Prostate gland (tissue), 2 donors: ENCODE data around the gene TBRG1. TPM values are rescaled to one million over a fixed set of nuclear protein-coding genes. Genes with fewer than 3 reads are reported as not detected.

Experiments used
- DNase-seq: peaks from one replicate; pipeline ENCODE4 v3.0.0-alpha.2; 2019; ENCODE audit warnings: low spot score
- H3K27ac ChIP-seq, 2 donors: fragments of 200-600 bp; sonication (generic); 2 replicates each; pipeline ENCODE4 v1.5.1; 2017 to 2019
- H3K27me3 ChIP-seq: fragments of 200-600 bp; sonication (generic); replicated peaks from 2 replicates; pipeline ENCODE4 v1.5.1; 2019; ENCODE audit not compliant: insufficient read depth
- H3K36me3 ChIP-seq, 2 donors: fragments of 200-600 bp; sonication (generic); 1 replicate in 1 of 2; 2 replicates in 1 of 2; pipeline versions ENCODE4 v1.5.1 to v1.8.1; 2017 to 2019
- H3K4me1 ChIP-seq: fragments of 200-600 bp; sonication (generic); replicated peaks from 2 replicates; pipeline ENCODE4 v1.5.1; 2019
- H3K4me3 ChIP-seq, 2 donors: fragments of 200-600 bp; sonication (generic); 2 replicates each; pipeline ENCODE4 v1.5.1; 2017 to 2019
- H3K9me3 ChIP-seq: fragments of 200-600 bp; sonication (generic); 2 replicates; pipeline ENCODE4 v1.5.1; 2017
- CTCF ChIP-seq, 4 experiments: fragments of 200-600 bp in 2 of 4; fragments of 450-650 bp in 2 of 4; sonication (generic) in 2 of 4; IDR thresholded peaks; 1 replicate in 3 of 4; 2 replicates in 1 of 4; pipeline ENCODE4 v1.5.1; 2016 to 2019; ENCODE audit warnings: antibody characterized with exemption in 4 of 4, mild to moderate bottlenecking in 2 of 4, moderate library complexity in 2 of 4
- POLR2A ChIP-seq: fragments of 450-650 bp; IDR thresholded peaks from one replicate; pipeline ENCODE4 v1.6.1; 2016; ENCODE audit warnings: antibody characterized with exemption, mild to moderate bottlenecking
- POLR2AphosphoS5 ChIP-seq: sonication (generic); formaldehyde crosslinking; IDR thresholded peaks from one replicate; pipeline ENCODE4 v1.6.1; 2017; ENCODE audit warnings: antibody characterized with exemption
- WGBS: methylation state at CpG from one replicate; pipeline ENCODE4 v1.1.5; 2018; 5-methylcytosine and 5-hydroxymethylcytosine counted together
- intact Hi-C: fragments of 100-400 bp; cut with DNase I; formaldehyde crosslinking; loops from one replicate; pipeline ENCODE4 v1.14.2; 2022
- total RNA-seq, 2 donors: library from RNA; depleted of rRNA; stranded (reverse); fragments of >200 nt; gene quantifications; one replicate each; pipeline ENCODE4 v1.1.0, GENCODE V29; 2016

Gene TBRG1
- total RNA-seq, 2 donors from 2014 or later: 30.8 to 33.8 TPM

GRCh38 chr11:124663861-124664260 is 41.2 kb downstream of the TBRG1 start:
- H3K36me3 ChIP-seq: no peaks in the 10 kb centered on the region
- H3K27me3 ChIP-seq: no peaks in the 10 kb centered on the region
- no peak for DNase-seq
- H3K9me3 ChIP-seq: no peaks in the 10 kb centered on the region
- H3K27ac ChIP-seq: no peak overlapping the region
- no peaks in the 10 kb centered on the region for H3K4me1 ChIP-seq
- TF ChIP-seq CTCF (IDR thresholded peaks at IDR 0.05) (no peak), POLR2AphosphoS5 (no peak)
- intact Hi-C loops: no loop called here
- H3K4me3 ChIP-seq: no peak overlapping the region
- WGBS: 95% methylated on average over 2 of the region's 2 CpGs

- Histone ChIP-seq H3K9me3 (no peaks in the 10 kb centered on the region), H3K4me3 (no peak overlapping the region), H3K4me1 (no peaks in the 10 kb centered on the region), H3K27ac (no peak overlapping the region), H3K27me3 (no peaks in the 10 kb centered on the region), H3K36me3 (no peaks in the 10 kb centered on the region)
- 97% methylated on average over 3 of the region's 3 CpGs for WGBS
- DNase-seq: no peak
- TF ChIP-seq POLR2A (no peak), POLR2AphosphoS5 (no peak), CTCF (IDR thresholded peaks at IDR 0.05) (no peak)
- intact Hi-C loops: no loop called here
These were observed 44.9 kb downstream of the TBRG1 start for GRCh38 chr11:124667601-124668000.

GRCh38 chr11:124669193-124669592 is 46.5 kb downstream of the TBRG1 start:
- 19% methylated on average over 8 of the region's 8 CpGs for WGBS
- Histone ChIP-seq H3K4me1 (no peaks in the 10 kb centered on the region), H3K36me3 (no peaks in the 10 kb centered on the region), H3K27me3 (no peaks in the 10 kb centered on the region), H3K27ac (no peak overlapping the region), H3K9me3 (no peaks in the 10 kb centered on the region), H3K4me3 (no peak overlapping the region)
- intact Hi-C loops: loop anchor here (2.0 kb wide), 1 partner anchor 168 kb away; no protein-coding TSS in a partner anchor
- peak; percentile 48 for DNase-seq
- TF ChIP-seq POLR2AphosphoS5: peak; percentile 19
- no peak for TF ChIP-seq POLR2A
- peak; percentile 65 to 82 (median 74) for TF ChIP-seq CTCF (IDR thresholded peaks at IDR 0.05)

GRCh38 chr11:124670732-124671131 is 48.1 kb downstream of the TBRG1 start:
- WGBS: 62% methylated on average over 3 of the region's 3 CpGs
- H3K27me3 ChIP-seq: no peaks in the 10 kb centered on the region
- peaks cover 3% of the 10 kb centered on the region for H3K4me1 ChIP-seq
- no peak for DNase-seq
- H3K9me3 ChIP-seq: no peaks in the 10 kb centered on the region
- no peak for TF ChIP-seq POLR2AphosphoS5
- no peak for TF ChIP-seq CTCF (IDR thresholded peaks at IDR 0.05)
- TF ChIP-seq POLR2A: no peak
- H3K4me3 ChIP-seq: no peak overlapping the region
- intact Hi-C loops: no loop called here
- no peaks in the 10 kb centered on the region for H3K36me3 ChIP-seq
- H3K27ac ChIP-seq: no peak overlapping the region

- TF ChIP-seq POLR2A (no peak), CTCF (IDR thresholded peaks at IDR 0.05) (no peak), POLR2AphosphoS5 (no peak)
- peaks cover 3% of the 10 kb centered on the region for H3K4me1 ChIP-seq
- H3K27me3 ChIP-seq: no peaks in the 10 kb centered on the region
- intact Hi-C loops: loop anchor here (2.0 kb wide), 1 partner anchor 90 kb away; the partner anchor contains the start of gene ESAM
- peak overlapping the region; percentile 64 to 72 for H3K27ac ChIP-seq
- WGBS: 55% methylated on average over 7 of the region's 7 CpGs
- DNase-seq: no peak
- no peaks in the 10 kb centered on the region for H3K36me3 ChIP-seq
- H3K9me3 ChIP-seq: no peaks in the 10 kb centered on the region
- peak overlapping the region; percentile 54 to 55 for H3K4me3 ChIP-seq
These were observed 50.0 kb downstream of the TBRG1 start for GRCh38 chr11:124672536-124673215.
